B cell (primary cell): ENCODE data around the gene SEPTIN7. TPM values are rescaled to one million over a fixed set of nuclear protein-coding genes. Genes with fewer than 3 reads are reported as not detected.

ENCODE experiments used
- ATAC-seq: fragments of 200-7000 bp; cut with Tn5 transposase; one replicate; pipeline ENCODE4 v1.10.0; 2021; ENCODE audit warnings: low read depth, mild to moderate bottlenecking, moderate number of reproducible peaks, moderate library complexity
- CTCF ChIA-PET: fragments of 350-600 bp; sonication (Branson Sonifier 250); formaldehyde crosslinking; loops from one replicate; lab custom pipeline; 2021; ENCODE audit warnings: antibody characterized with exemption, inconsistent platforms; lab: Charles Lee
- POLR2A ChIA-PET: fragments of 350-600 bp; sonication (Branson Sonifier 250); formaldehyde crosslinking; loops from one replicate; lab custom pipeline; 2021; ENCODE audit warnings: antibody characterized with exemption; lab: Charles Lee
- DNase-seq: peaks from one replicate; pipeline ENCODE4 v3.0.0; 2013
- H2AFZ ChIP-seq: 2 replicates; pipeline ENCODE4 v1.6.1; 2012; ENCODE audit warnings: mild to moderate bottlenecking, low read depth, low read length; ENCODE audit not compliant: insufficient read depth, poor library complexity, severe bottlenecking
- H3K27ac ChIP-seq, 2 donors: 1 replicate in 1 of 2; 2 replicates in 1 of 2; pipeline ENCODE4 v1.5.1; 2012 to 2013; ENCODE audit warnings: low read length in 2 of 2, mild to moderate bottlenecking in 2 of 2, moderate library complexity in 1 of 2
- H3K27me3 ChIP-seq, 4 experiments: fragments of 200-600 bp in 1 of 4; sonication (generic) in 1 of 4; replicated peaks in 1 of 4; 1 replicate in 2 of 4; 2 replicates in 2 of 4; pipeline versions ENCODE4 v1.6.1 to v1.7.0; 2013 to 2016; ENCODE audit warnings: low read length in 3 of 4, mild to moderate bottlenecking in 2 of 4, mixed read lengths in 1 of 4, moderate library complexity in 1 of 4; ENCODE audit not compliant: insufficient read depth in 4 of 4, control insufficient read depth in 3 of 4; ENCODE audit errors: control extremely low read depth in 1 of 4
- H3K36me3 ChIP-seq, 2 experiments: replicated peaks in 1 of 2; 1 replicate in 1 of 2; 2 replicates in 1 of 2; pipeline versions ENCODE4 v1.6.1 to v1.7.1; 2013; ENCODE audit warnings: low read length in 1 of 2; ENCODE audit not compliant: insufficient read depth in 2 of 2, control insufficient read depth in 1 of 2; ENCODE audit errors: control extremely low read depth in 1 of 2, extremely low read depth in 1 of 2
- H3K4me1 ChIP-seq, 2 donors: fragments of 200-600 bp in 1 of 2; sonication (generic) in 1 of 2; 1 replicate in 1 of 2; 2 replicates in 1 of 2; pipeline versions ENCODE4 v1.5.1 to v1.6.1; 2013 to 2017; ENCODE audit warnings: low read length in 2 of 2; ENCODE audit not compliant: control insufficient read depth in 2 of 2, insufficient read depth in 2 of 2
- H3K4me2 ChIP-seq: replicated peaks from 2 replicates; pipeline ENCODE3; 2012; ENCODE audit warnings: mild to moderate bottlenecking, low read depth, low read length; ENCODE audit not compliant: poor library complexity, severe bottlenecking
- H3K4me3 ChIP-seq, 5 experiments: fragments of 200-600 bp in 1 of 5; sonication (generic) in 1 of 5; 1 replicate in 3 of 5; 2 replicates in 2 of 5; pipeline versions ENCODE4 v1.5.1 to v1.7.0; 2011 to 2016; ENCODE audit warnings: low read length in 4 of 5, mild to moderate bottlenecking in 4 of 5, low read depth in 2 of 5, control low read depth in 1 of 5, moderate library complexity in 1 of 5; ENCODE audit not compliant: insufficient read depth in 1 of 5; ENCODE audit errors: control extremely low read depth in 1 of 5, extremely low read depth in 1 of 5
- H3K79me2 ChIP-seq: fragments of 200-600 bp; sonication (generic); one replicate; pipeline ENCODE4 v1.6.0; 2016; ENCODE audit warnings: low read length; ENCODE audit not compliant: control insufficient read depth, insufficient read depth
- H3K9ac ChIP-seq: fragments of 200-600 bp; sonication (generic); 2 replicates; pipeline ENCODE4 v1.6.1; 2017; ENCODE audit warnings: mild to moderate bottlenecking, low read length, moderate library complexity
- H3K9me3 ChIP-seq, 3 donors: one replicate each; pipeline versions ENCODE4 v1.6.1 to v1.7.1; 2013; ENCODE audit warnings: low read length in 2 of 3; ENCODE audit not compliant: control insufficient read depth in 2 of 3, insufficient read depth in 1 of 3; ENCODE audit errors: control extremely low read depth in 1 of 3
- H4K20me1 ChIP-seq: 2 replicates; pipeline ENCODE4 v1.6.0; 2012; ENCODE audit warnings: mild to moderate bottlenecking, low read length; ENCODE audit not compliant: insufficient read depth, control insufficient read depth, poor library complexity, severe bottlenecking
- H3K27ac Mint-ChIP-seq: one replicate; pipeline ENCODE4 v1.8.0; 2021; ENCODE audit warnings: mixed read lengths
- H3K27me3 Mint-ChIP-seq: one replicate; pipeline ENCODE4 v1.8.0; 2021; ENCODE audit warnings: mixed read lengths
- H3K4me1 Mint-ChIP-seq: one replicate; pipeline ENCODE4 v1.8.0; 2021; ENCODE audit warnings: mixed read lengths
- H3K4me3 Mint-ChIP-seq: one replicate; pipeline ENCODE4 v1.8.0; 2021; ENCODE audit warnings: mixed read lengths
- H3K9me3 Mint-ChIP-seq: one replicate; pipeline ENCODE4 v1.8.0; 2022; ENCODE audit warnings: mixed read lengths; ENCODE audit not compliant: insufficient read depth
- EZH2 ChIP-seq: IDR thresholded peaks from 2 replicates; pipeline ENCODE4 v1.6.1; 2012; ENCODE audit warnings: borderline replicate concordance, low read depth, mild to moderate bottlenecking, moderate library complexity, low read length; ENCODE audit not compliant: insufficient read depth, poor library complexity, severe bottlenecking
- intact Hi-C: fragments of 100-400 bp; cut with micrococcal nuclease; formaldehyde crosslinking; loops from one replicate; pipeline ENCODE4 v1.10.0; 2022
- polyA plus RNA-seq: library from polyadenylated mRNA; depleted of rRNA; stranded (reverse); fragments of >200 nt; gene quantifications from 2 replicates; pipeline ENCODE4 v1.2.3, GENCODE V29; 2012
- total RNA-seq, 2 donors: library from RNA; stranded (reverse); fragments of 120-200 nt in 1 of 2; gene quantifications; 1 replicate in 1 of 2; 2 replicates in 1 of 2; pipeline versions ENCODE4 v1.2.3 to v1.2.4, GENCODE V29; 2013 to 2022
- TF ChIP-seq, protein P1 (sequence below): fragments of 200-600 bp; IDR thresholded peaks from one replicate; pipeline ENCODE4 v1.8.0; 2022; ENCODE audit warnings: antibody characterized with exemption, mild to moderate bottlenecking

Gene SEPTIN7
- total and polyA plus RNA-seq, 2 donors (not counting 1 experiment from before 2014, with no cell fraction given) = 70.0 to 315 TPM

DNA sequence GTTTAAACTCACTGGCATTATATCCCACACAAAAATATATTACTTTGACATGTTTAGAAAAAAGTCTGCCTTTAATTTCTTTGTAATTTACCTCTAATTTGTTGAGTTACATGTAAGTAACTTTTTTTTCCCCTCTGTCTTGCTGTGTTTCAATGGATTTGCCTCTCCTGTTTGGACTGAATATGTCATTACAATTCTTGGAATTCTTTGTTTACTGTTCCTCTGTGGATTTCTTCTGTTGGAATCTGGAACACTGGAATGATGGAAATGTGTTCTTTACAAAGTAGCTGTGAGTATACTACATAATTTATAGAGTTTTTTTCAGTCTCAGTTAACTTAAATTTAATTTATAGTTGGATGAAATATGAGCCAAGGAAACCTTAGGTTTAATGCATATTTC, 30.4 kb downstream of the SEPTIN7 start:
- DNase-seq = no peak
- Histone ChIP-seq H4K20me1 (peaks cover 76% of the 10 kb centered on the region), H3K79me2 (peaks cover 99% of the 10 kb centered on the region), H2AFZ (no peak overlapping the region), H3K9ac (no peak overlapping the region), H3K27me3 (no peaks in the 10 kb centered on the region), H3K36me3 (peaks cover 18 to 42% of the 10 kb centered on the region in 2 experiments), H3K4me3 (no peak overlapping the region), H3K27ac (peak overlapping the region in 1 of 2 donors; percentile 40), H3K4me1 (peaks cover 4 to 21% of the 10 kb centered on the region in 2 donors), H3K9me3 (no peaks in the 10 kb centered on the region), H3K4me2 (no peak overlapping the region)
- ChIA-PET POLR2A (interaction anchor here (0.7 kb wide), 1 partner anchor 139 kb away, joined by 3 read pairs; no protein-coding TSS in a partner anchor), CTCF (interaction anchor here (1.5 kb wide), 1 partner anchor 121 kb away, joined by 6 read pairs; no protein-coding TSS in a partner anchor)
- peaks cover 59% of the 10 kb centered on the region for H3K4me1 Mint-ChIP-seq
- no peaks in the 10 kb centered on the region for H3K27me3 Mint-ChIP-seq
- intact Hi-C loops = loop anchor here (5.0 kb wide), 1 partner anchor 61 kb away; no protein-coding TSS in a partner anchor
- no peak overlapping the region for H3K27ac Mint-ChIP-seq
- no peak overlapping the region for H3K4me3 Mint-ChIP-seq
- ATAC-seq = no peak
- H3K9me3 Mint-ChIP-seq = no peaks in the 10 kb centered on the region
- TF ChIP-seq EZH2 = no peak
- TF ChIP-seq, protein P1, sequence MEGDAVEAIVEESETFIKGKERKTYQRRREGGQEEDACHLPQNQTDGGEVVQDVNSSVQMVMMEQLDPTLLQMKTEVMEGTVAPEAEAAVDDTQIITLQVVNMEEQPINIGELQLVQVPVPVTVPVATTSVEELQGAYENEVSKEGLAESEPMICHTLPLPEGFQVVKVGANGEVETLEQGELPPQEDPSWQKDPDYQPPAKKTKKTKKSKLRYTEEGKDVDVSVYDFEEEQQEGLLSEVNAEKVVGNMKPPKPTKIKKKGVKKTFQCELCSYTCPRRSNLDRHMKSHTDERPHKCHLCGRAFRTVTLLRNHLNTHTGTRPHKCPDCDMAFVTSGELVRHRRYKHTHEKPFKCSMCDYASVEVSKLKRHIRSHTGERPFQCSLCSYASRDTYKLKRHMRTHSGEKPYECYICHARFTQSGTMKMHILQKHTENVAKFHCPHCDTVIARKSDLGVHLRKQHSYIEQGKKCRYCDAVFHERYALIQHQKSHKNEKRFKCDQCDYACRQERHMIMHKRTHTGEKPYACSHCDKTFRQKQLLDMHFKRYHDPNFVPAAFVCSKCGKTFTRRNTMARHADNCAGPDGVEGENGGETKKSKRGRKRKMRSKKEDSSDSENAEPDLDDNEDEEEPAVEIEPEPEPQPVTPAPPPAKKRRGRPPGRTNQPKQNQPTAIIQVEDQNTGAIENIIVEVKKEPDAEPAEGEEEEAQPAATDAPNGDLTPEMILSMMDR = no peak
